ENCODE data around the gene PPARD.

GRCh38 chr6:35415065-35415891 lies 72.9 kb downstream of the PPARD start:
- TF ChIP-seq REST (IDR thresholded peaks at IDR 0.05; ENCODE audit: insufficient read depth in 1 of 2, low read depth in 2 of 2, low read length in 2 of 2) = no peak
- no peak for TF ChIP-seq FOXP2 (optimal IDR thresholded peaks at IDR 0.05; ENCODE audit: borderline replicate concordance, extremely low read depth, extremely low read length, insufficient read depth)
- TF ChIP-seq TAF1 (IDR thresholded peaks at IDR 0.05; ENCODE audit: borderline replicate concordance, insufficient read depth, low read length) = no peak
- no peak for TF ChIP-seq POLR2AphosphoS5 (IDR thresholded peaks at IDR 0.05; ENCODE audit: low read depth, low read length)

Measured in PFSK-1 (cell line).